HG02943 (cell line): Measurements from ENCODE around the gene DCPS.

ENCODE experiments used
- ATAC-seq: cut with Tn5 transposase; IDR thresholded peaks from one replicate; pipeline ENCODE4 v1.9.1; 2021; ENCODE audit warnings: mild to moderate bottlenecking, low read depth, moderate library complexity; ENCODE audit not compliant: unreplicated experiment

DCPS gene

DNA sequence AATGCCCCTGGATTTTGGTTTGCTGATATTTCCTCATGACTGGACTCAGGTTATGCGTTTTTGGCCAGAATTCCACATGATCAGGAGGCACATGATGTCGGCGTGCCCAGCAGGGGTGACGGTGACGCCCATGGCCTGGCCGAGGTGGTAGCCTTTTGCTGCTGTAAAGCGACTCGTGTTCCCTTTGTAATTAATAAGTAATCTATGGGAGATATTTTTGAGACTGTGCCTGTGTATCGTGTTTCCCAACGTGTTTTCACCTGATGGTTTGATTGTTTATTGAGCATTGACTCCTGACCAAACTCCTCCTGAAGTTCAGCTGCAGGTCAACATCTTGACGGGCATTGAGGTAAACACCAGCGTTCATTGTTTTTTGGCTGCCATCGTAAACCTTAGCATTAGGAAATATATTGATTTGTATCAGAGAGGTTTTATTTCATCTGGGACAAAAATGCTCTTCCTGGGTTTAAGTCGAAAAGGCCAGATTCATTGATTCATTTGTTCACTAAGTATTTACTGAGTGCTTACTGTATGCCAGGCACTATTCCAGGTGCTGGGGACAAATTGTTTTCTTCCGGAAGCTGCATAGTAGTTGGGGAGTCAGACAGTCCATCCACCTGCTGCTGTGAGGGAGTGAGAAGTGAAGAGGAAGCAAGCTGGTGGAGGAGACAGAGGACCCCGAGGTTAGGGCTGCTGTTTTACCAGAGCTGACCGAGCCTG is 23.6 kb downstream of the DCPS start:
- ATAC-seq, result no peak

GRCh38 chr11:126328001-126328390 is 24.1 kb downstream of the DCPS start:
- ATAC-seq, result no peak

- no peak for ATAC-seq
Measured at GRCh38 chr11:126328444-126328843, 24.6 kb downstream of the DCPS start.

DNA sequence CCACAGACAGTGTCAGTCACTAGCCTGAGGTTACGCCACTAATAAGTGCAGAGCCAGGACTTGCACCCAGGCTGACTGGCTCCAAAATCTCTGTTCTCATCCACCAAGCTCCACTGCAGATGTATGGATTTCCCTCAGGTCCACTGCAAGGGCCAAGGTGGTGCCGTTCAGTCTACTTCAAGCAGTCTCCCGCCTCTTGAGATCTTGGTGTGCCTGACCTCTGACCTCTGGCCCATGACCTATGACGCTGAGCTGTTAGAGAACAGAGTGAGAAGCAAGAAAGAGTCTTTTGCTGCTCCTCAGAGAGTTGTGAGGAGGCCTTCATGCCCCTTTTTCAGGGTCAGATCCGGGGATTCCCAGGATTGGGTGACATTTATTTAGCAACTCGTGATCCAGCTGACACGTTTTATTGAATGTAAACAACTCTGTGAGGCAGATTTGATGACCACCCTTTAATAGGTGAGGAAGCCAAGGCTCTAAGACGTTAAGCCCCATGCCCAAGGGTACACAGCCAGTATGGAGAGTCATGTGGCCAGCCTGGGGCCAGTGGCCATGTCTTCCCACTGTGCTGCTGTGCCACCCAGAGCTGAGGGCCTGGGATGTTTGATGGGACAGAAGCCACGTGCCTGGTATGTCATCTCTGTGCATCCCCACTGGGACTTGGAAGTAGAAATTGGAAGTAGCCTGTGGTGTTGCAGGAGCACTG is 25.2 kb downstream of the DCPS start:
- no peak for ATAC-seq

DNA sequence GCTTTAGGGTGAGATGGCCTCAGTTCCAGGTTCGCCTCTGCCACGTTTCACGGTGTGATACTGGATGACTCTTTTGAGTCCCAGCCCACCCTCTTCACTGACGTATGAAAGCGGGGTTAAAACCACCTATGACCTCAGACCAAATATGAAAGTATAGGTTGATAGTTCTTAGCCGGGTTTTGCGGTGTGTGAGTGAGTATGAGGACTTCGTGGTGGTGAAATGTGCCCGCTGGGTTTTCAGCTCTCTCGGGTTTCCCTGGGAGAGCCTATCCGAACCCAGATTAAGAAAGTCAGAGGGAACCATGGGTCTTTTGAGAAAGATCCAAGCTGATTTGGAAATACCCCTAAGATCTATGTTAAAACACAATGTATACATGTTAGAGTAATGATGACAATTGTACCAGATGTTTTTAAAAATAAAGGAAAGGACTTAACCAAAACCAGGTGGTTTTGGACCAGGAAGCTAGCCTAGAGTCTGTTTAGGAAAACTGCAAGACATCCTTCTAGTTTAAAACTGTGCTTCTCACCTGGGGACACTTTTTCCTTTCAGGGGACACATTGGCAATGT is 25.9 kb downstream of the DCPS start:
- ATAC-seq, result no peak

DNA sequence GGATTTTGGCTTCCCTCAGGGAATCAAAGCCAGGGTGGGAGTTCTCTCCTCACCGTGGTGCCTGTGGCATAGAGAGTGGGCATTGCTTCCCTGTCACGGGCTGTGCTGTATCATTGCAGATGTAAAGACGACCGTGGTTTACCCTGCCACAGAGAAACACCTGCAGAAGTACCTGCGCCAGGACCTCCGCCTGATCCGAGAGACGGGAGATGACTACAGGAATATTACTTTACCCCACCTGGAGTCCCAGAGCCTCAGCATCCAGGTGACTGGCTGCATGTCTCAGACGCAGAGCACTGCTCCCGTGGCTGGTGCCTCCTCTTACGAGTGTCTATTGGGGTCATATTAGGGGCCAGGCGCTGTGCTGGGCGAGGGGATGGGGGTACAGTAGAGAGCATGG is 27.4 kb downstream of the DCPS start:
- ATAC-seq, result no peak

GRCh38 chr11:126332221-126332711 is 28.4 kb downstream of the DCPS start:
- ATAC-seq, result no peak

GRCh38 chr11:126333142-126333541 is 29.3 kb downstream of the DCPS start:
- ATAC-seq, result no peak

GRCh38 chr11:126334659-126335462 is 31.0 kb downstream of the DCPS start:
- no peak for ATAC-seq

DNA sequence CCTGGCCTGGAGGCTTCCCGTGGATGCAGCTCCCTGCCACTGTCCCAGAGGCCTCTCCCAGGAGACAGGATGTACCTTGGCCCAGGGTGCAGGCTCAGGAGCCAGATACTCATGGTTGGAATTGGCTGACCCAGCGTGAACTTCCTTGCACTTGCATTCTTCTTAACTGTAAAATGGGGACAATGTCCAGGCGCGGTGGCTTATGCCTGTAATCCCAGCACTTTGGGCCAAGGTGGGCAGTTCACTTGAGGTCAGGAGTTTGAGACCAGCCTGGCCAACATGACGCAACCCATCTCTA is 31.6 kb downstream of the DCPS start:
- no peak for ATAC-seq

- no peak for ATAC-seq
Measured at GRCh38 chr11:126336138-126336541, 32.3 kb downstream of the DCPS start.

DNA sequence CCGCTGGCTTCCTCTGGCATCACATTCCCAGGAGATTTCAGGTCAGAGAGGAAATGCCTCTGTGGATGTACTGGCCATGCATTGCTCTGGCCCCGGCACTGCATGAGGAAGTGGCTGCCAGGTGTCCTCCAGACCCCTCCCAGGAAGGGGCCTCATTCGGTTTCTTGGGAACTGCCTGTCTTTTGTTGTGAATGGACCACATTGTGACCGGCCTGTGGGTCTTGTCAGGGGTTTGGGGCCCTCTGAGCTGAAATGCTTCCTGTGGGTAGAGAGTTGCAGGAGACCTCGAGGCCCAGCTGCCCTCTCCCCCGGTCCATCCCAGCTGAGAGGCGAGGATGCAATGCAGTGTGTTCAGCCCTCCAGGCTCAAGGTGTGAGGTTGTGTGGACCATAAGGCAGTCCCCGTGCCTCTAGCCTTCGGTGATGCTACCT is 32.8 kb downstream of the DCPS start:
- no peak for ATAC-seq

DNA sequence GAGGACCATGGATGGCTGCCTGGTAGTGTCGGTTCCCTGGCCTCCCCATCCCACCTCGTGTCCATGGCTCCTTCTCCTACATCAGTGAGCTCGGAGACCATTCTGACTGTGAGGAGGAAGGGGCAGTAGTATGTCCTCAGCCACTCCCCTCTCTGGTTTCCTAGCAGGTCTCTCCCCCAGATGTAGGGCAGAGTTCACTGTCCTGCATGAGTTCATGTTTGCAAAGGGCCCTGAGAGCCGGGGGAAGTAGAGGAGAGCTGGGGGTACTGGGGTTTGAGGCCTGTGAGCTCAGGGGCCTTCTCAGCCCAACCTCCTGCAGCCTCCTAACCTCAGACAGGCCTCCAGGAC is 33.2 kb downstream of the DCPS start:
- ATAC-seq, result no peak

DNA sequence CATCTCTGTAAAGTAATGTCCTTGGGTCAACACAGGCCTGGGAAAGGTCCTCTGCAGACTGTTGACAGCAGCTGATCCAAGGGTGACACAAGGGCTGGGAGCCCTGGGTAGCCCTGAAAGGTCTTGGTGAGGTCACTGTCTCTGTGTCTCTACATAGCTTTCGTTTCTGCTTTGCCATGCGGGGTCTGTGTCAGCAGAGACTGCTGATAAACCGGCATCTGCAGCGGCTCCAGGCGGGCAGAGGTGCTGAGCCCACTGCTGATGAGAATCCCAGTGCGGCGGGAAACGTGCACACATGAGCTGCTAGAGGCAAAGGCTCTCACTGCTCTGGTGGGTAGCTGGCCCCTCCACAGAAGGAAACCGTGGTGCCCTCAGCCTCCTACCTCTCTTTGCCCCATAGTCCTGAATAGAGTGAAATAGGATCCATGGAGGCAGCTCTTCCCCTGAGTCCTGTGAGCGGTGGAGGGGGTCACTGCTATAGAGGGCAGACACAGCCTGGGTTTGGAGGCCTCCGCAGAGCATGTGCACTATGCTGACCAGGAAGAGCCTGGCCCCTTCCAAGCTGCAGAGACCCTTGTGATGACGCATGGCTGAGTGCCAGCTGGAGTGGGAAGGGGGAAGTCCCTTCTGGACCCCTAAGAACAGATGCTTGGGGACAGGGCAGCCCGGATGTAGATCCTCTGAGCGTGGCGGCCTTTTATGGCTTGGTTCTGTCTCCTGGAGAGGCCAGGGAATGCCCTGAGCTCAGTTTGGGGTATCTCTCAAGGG is 33.8 kb downstream of the DCPS start:
- no peak for ATAC-seq

DNA sequence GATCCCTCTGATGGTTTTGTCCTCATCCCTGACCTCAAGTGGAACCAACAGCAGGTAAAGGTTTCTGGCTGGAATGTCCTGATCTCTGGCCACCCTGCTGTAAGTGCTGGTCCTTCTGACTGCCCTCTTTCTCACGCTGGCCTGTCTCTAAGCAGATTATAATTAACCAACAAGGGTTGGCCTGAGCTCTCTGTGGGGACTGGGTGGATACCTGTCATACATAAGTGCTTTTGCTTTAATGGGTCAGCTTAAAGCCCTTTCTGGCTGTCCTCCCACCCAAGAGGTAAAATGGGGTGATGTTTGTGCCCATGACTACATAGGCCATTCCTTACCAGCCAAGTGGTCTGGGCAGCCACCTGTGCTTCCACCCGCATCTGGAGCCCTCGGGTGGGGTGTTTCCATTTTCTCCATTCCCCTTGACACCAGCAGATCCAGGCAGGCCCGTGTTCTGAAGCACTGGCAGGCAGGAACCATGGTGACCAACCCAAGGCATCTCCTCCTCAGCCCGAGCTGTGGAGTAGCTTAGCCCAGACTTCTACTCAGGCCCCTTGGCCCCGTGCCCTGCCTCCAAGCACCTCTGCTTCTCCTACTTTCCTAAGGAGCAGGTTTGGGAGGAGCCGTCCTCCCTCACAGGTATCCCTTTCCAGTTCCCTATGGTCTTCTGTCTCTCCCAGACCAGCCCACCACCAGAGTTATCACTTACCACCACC is 34.6 kb downstream of the DCPS start:
- no peak for ATAC-seq

GRCh38 chr11:126339073-126339862 is 35.4 kb downstream of the DCPS start:
- no peak for ATAC-seq

GRCh38 chr11:126339863-126340434 is 36.1 kb downstream of the DCPS start:
- no peak for ATAC-seq

- no peak for ATAC-seq
Measured at GRCh38 chr11:126340960-126341606, 37.2 kb downstream of the DCPS start.
